C1 segment of cervical spinal cord (tissue), 14 donors: ENCODE data around the gene DNA2.

Experiments
- DNase-seq, 14 donors: peaks; one replicate each; lab custom pipeline; 2025; lab: John Stamatoyannopoulos, UW

The DNA2 gene

DNA sequence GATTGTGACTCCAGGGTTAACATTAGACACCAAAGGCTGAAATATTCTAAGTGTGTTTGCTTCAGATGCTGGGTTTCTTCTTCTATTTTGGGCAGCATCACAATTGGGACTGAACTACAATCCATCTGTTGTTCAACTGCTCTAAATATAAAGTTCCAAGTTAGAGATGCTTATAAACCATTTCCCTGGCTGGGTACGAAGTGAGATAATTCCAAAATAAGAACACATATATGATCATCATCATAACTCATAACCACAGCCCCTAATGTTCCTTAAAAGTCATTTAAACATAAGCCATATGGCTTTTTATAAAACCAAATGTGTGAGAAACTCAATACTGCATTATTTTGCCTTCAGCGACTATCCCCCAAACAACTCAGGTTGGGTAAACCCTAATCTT is 28.8 kb downstream of the DNA2 start:
- DNase-seq = no peak

DNA sequence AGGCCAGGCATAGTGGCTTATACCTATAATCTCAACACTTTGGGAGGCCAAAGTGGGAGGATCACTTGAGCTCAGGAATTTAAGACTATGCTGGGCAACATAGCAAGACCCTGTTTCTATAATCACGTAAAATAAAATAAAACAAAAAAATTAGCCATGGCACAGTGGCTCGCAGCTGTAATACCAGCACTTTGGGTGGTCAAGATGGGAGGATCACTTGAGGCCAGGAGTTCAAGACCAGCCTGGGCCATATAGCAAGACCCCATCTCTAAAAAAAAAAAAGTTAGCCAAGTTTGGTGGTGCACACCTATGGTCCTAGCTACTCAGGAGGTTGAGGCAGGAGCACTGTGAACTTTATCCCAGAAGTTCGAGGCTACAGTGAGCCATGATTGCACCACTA is 30.9 kb downstream of the DNA2 start:
- DNase-seq = no peak

DNA sequence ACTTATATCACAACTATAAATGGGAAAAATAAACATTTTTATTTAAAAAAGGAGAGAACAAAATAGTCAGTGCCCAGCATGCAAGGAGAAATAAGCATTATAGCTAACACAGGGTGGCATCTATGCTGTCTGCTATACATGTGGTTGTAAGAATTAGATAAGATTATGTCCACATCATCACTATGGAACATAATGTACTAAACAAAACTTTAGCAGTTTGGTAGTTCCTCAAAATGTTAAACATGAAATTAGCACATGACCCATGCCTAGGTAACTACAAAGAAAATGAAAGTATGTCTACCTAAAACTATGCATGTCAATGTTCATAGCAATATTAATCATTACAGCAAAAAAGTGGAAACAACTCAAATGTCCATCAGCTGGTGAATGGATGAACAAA is 36.0 kb downstream of the DNA2 start:
- no peak for DNase-seq

DNA sequence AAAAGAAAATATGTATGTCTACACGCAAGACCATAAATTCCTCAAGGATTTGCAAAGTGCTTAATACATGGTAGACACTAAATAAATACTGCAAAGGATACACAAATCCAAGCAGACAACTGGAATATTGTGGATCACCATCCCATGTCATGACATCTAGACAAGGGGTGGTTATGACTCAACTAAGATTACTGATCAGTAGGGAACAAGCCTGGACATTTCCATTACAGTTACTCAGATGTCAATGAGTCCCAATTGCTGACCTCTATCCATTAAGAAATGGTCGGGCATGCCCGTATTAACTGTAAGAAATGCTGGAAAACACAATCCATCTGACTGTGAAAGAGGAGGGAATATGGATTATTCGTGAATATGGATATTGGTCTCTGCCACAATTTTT is 37.1 kb downstream of the DNA2 start:
- no peak for DNase-seq

DNA sequence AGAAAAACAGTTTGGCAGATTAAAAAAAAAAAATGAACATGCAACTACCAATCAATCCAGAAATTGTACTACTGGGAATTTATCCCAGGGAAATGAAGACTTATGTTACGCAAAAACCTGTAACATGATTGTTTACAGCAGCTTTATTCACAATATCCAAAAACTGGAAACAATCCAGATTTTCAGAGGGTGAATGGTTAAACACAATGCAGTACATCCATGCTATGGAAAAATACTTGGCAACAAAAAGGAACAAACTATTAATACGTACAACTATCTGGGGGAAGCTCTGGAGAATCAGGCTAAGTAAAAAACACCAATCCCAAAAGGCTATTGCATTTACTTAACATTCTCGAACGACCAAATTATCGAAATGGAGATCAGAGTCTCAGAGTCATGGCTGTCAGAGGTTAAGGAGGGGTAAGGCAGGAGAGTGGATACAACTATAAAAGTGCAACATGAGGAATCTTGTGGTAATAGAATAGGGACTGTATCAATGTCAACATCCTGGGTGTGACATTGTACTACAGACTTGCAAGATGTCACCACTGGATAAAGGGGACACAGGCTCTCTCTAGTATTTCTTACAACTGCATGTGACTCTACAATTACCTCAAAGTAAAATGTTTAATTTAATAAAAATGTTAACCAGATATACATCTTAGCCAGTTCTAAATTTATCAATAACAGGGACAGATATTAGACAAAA is 43.2 kb downstream of the DNA2 start:
- DNase-seq = no peak

DNA sequence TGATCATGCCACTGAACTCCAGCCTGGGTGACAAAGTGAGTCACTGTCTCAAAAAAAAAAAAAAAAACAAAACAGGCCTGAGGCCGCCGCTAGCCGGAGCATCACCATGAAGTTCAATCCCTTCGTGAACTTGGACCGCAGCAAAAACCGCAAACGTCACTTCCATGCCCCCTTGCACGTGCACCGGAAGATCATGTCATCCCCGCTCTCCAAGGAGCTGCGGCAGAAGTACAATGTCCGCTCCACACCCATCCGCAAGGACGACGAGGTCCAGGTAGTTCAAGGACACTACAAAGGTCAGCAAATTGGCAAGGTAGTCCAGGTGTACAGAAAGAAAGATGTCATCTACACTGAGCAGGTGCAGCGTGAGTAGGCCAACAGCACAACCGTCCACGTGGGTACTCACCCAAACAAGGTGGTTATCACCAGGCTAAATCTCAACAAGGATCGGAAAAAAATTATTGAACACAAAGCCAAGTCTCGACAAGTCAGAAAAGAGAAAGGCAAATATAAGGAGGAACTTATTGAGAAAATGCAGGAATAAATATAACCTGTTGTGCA is 47.2 kb downstream of the DNA2 start:
- no peak for DNase-seq

DNA sequence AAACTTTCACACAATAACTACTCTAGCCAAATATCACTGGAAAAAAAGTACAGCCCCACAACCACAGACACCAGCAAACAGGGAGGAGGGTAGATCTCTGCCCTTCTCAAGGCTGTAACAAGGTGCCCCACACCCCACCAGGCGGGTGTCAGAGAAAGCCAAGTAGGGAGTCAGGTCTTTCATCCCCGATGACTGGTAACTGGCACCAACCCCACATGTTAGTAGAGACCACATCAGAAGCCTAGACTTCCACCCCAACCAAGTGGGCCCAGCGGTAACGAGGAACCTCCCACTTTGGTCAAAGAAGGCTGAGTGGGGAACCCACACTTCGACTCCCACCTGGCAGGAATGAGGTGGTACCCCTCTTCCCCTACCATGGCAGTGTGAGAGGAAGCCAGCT is 48.3 kb downstream of the DNA2 start:
- DNase-seq = no peak

DNA sequence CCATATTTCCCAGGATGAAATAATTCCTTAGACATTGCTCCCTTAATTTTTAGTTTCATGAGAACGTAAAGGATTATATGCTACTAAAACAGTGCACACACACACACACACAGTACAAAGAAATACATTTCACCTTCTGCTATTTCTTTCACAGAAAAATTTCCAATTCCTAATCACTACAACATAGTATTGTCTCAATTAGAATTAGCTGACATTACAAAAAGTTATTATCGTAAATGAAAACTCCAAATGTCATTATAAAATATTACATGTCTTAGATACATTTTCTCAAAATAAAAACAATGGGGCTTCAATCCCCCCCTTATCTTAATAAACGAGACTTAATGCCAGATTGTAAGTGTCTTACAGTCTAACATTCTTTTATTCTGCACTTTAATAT is 52.4 kb downstream of the DNA2 start:
- DNase-seq = no peak

DNA sequence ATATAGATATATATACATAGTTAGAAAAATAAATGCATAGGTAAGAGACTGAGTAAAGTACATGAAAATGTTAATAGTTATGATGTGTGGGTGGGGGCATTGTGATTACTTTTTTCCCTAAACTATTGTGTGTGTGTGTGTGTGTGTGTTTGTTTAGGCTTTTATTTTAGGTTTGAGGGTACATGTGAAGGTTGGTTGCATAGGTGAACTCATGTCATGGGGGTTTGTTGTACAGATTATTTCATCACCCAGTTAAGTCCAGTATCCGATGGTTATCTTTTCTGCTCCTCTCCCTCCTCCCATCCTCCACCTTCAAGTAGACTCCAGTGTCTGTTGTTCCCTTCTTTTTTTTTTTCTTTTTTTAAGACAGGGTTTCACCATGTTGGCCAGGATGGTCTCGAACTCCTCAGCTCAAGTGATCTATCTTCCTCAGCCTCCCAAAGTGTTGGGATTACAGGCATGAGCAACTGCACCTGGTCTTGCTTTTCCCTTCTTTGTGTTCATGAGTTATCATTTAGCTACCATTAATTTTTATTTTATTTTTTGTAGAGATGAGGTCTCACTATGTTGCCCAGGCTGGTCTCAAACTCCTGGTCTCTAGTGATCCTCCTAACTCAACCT is 62.8 kb downstream of the DNA2 start:
- DNase-seq = no peak

DNA sequence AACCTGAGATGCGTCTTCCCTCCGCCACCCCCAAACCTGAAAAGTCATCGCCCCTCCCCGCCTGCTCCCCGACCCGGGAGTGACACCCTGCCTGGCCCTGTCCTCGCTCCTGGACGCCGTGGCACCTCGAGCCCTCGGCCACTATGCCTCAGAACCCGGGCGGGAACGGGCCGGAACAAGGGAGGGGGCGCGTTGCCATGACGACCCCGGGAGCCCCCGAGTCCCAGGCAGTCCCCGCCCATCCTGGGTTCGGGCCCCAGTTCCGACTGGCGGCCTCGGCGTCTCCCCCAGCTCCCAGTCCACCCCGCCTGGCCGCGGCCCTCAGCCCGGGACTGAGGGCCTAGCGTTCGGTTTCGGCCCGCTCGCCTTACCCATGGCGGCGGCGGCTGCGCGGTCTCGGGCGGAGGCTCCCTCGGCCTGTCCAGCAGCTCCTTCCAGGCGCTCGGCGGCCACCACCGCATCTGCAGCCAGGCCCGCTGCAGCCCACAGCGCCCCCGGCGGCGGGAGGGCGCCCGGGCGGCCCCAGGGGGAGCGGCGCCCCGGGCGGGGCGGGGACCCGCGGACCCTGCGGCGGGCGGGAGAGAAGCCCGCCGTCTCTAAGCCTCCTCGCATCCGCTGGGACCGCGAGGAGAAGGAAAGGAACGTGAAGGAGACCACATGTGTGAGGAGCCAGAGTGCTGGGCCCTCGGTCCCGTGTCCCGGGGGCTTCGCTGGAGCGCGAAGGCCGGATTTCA is 64.8 kb downstream of the DNA2 start, which contains the start of gene RUFY2:
Gene RUFY2 (minus strand): TSS at position 463 of the 734 bp plus-strand sequence. CDS start 88 bp downstream, at position 375.
- peak in 13 of 14 donors; percentile 62 to 90 (median 82) for DNase-seq

DNA sequence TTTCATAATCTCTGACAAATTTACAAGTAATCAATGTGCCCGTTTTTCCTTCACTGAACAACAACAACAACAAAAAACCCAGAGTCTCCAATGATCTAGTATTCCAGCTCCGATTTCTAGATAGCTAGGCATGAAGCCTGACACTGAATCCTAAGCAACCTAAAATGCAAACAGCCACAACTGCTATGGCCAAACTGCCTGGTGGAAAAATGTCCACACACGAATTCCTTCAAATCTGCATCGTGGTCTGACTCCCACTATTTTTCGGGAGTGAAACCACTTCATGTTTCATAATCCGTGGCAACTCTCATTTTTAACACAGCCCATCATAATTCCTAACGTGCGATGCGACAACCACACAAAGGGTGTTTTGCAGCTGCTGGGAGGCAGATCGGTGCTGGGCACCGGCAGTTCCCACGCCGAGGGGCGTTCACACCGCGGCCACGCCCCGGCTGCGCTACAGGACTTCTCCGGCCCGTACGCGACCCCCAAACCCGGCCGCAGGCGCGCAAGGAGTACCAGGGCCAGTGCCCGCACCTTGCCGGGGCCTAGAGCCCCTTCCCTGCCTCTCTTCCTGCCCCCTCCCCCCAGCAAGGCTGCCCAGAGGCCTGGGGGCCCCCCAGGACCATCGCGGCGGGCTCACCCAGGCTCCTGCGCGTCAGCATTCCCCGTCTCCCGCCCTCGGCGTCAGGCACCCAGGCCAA is 65.5 kb downstream of the DNA2 start:
- DNase-seq = peak in 11 of 14 donors; percentile 37 to 78 (median 62)

DNA sequence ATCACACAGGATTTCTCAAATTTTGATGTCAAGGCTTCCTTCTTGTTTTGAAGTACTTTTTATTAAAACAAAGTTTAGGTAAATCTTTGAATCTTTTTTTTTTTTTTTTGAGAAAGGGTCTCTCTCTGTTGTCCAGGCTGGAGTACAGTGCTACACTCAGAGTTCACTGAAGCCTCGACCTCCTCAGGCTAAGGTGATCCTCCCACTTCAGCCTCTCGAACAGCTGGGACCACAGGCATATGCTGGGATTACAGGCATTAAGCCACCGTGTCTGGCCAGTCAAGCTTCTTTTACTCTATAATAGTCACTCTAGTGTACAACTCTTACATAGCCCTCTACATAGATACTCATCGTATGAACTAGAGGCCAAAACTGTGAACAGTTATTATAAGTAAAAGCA is 68.1 kb downstream of the DNA2 start:
- DNase-seq = no peak

DNA sequence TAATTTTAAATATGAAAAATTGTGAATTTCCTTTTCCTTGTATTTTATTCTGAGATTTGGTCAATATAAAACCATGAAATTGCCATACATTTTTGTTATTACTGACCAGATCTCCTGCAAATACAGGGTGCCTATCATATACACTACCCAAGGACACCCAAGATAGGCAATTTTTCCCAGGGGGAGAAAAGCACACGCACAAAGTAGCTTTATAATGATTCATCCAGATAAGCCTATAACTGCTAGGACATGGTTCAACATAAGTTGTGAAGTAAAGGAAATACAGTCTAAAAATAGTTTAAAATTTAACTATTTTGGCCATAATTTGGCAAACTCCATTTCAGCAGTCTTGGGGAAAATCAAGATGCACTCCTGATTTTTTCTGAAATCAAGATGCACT is 69.5 kb downstream of the DNA2 start:
- no peak for DNase-seq

DNA sequence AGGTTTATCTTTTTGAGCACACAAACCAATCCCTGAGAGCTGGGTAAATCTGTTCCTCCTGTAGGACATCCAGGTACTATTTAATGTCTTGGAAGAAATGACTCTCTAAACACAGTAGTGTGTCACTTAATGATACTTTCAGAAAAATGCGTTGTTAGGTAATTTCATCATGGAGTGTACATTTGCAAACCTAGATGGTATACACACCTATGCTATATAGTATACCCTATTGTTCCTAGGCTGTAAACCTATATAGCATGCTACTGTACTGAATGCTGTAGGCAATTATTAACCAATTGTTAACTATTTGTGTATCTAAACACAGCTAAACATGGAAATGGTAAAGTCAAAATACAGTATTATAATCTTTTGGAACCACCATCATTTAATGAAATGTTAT is 74.8 kb downstream of the DNA2 start:
- no peak for DNase-seq

DNA sequence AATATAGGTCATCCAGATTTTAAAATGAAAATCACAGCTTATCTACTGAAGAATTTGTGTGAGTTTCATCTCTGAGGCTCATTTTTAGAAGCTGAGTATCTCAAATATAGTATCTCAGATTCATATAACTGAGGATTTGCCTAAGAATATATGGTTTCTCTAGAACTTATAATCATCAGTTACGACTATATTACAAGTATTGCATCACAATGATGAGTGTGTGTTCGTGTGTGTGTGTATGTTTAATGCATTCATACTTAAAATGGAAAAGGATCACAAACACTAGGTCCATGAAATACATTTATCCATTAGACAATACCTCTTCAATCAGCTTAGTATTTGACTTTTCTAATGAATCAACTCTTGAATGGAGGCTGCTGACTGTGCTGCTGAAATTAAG is 86.0 kb downstream of the DNA2 start:
- no peak for DNase-seq

DNA sequence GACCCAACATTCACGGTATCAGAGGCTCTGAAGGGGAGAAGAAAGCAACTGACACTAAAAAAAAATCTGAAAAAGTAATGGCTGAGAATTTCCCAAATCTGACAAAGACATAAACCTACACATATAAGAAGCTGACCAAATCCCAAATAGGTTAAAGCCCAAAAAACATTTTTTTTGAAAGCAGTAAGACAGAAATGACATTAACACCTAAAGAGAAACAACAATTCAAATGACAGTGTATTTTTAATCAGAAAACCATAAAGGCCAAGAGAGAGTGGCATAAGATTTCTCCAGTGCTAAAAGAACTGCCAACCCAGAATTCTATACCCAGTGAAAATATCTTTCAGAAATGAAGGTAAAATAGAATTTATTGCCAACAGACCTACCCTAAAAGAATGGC is 100.2 kb downstream of the DNA2 start:
- no peak for DNase-seq

DNA sequence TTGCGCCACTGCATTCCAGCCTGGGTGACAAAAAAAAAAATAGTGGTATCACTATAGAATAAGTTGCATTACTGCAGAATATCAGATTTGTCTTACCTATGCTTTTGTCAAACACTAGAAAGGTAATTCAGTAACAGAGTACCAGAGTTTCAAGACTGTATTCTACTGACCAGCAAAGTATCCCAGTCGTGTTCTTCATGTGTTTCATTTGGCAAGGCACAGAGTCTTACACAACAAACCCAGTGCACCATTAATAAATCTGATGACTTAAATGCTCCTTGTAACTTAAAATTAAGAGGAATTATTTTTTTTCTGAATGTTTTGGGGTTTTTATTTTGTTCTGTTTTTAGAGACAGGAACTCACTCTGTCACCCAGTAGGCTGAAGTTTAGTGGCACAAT is 104.7 kb downstream of the DNA2 start:
- DNase-seq = no peak

DNA sequence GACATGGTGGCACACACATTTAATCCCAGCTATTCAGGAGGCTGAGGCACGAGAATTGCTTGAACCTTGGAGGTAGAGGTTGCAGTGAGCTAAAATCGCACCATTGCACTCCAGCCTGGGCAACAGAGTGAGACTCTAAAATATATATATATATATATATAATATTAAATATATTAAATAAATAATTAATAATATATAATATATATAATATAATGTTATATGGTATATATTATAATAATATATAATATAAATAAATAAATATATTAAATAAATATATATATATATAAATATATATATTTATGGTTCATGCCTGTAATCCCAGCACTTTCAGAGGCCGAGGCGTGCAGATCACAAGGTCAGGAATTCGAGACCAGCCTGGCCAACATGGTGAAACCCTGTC is 105.2 kb downstream of the DNA2 start:
- no peak for DNase-seq

DNA sequence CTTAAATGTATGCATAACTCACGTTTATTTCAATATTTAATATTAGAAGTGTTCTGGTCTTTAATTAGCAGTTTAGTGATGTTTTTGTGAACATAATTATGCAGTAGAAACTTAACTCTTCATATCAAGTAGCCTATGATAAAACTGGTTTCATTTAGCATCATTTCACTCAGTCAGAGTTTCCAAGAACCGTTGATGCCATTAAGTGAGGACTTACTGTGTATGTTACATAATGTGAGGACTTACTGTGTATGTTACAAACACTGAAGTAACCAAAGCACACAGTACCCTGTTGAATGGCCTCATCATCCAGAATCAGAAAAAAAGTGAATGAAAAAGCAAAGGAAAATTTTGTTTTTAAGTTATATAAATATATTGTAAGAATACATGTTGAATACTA is 106.2 kb downstream of the DNA2 start:
- DNase-seq = no peak

DNA sequence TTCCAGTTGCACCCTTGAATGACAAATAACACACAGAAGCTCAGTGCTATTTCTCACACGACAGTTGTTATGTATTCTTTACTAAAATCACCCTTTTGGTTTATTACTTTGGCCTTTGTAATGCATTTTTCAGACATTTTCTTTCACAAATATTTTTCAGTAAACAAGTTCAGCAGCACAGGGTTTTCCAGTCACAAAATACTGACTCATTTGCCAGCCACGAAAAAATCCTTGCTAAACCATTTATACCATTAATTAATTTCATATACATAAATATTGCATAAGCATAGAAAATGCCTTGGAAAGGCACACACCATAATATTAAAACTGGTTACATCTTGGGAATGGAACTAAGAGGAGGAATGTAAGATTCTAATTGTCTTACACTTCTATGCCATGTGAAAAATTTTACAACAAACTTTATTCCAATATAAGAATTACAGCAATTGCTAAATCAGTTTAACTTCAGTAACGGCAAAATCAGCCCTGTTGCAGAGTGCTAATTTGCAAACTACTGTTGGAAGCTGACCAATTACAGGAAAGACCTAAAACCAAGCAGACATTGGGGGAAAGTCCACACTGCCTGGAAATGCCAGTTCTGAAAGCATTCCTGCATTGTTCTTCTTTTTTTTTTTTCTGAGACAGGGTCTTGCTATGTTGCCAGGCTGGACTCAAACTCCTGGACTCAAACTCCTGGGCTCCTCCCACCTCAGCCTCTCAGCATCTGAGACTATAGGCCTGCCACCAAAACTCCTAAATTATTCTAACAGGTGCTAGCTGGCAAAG is 107.5 kb downstream of the DNA2 start:
- no peak for DNase-seq
